ENCODE measurements around the gene ANKHD1. TPM values are rescaled to one million over a fixed set of nuclear protein-coding genes. Genes with fewer than 3 reads are reported as not detected.

The ANKHD1 gene, protein sequence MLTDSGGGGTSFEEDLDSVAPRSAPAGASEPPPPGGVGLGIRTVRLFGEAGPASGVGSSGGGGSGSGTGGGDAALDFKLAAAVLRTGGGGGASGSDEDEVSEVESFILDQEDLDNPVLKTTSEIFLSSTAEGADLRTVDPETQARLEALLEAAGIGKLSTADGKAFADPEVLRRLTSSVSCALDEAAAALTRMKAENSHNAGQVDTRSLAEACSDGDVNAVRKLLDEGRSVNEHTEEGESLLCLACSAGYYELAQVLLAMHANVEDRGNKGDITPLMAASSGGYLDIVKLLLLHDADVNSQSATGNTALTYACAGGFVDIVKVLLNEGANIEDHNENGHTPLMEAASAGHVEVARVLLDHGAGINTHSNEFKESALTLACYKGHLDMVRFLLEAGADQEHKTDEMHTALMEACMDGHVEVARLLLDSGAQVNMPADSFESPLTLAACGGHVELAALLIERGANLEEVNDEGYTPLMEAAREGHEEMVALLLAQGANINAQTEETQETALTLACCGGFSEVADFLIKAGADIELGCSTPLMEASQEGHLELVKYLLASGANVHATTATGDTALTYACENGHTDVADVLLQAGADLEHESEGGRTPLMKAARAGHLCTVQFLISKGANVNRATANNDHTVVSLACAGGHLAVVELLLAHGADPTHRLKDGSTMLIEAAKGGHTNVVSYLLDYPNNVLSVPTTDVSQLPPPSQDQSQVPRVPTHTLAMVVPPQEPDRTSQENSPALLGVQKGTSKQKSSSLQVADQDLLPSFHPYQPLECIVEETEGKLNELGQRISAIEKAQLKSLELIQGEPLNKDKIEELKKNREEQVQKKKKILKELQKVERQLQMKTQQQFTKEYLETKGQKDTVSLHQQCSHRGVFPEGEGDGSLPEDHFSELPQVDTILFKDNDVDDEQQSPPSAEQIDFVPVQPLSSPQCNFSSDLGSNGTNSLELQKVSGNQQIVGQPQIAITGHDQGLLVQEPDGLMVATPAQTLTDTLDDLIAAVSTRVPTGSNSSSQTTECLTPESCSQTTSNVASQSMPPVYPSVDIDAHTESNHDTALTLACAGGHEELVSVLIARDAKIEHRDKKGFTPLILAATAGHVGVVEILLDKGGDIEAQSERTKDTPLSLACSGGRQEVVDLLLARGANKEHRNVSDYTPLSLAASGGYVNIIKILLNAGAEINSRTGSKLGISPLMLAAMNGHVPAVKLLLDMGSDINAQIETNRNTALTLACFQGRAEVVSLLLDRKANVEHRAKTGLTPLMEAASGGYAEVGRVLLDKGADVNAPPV (N-terminal part only)
- 100 to 1,000 TPM in 1 of 2 donors, 10 to 100 TPM in 1; 69.7 to 112 TPM for total RNA-seq

DNA sequence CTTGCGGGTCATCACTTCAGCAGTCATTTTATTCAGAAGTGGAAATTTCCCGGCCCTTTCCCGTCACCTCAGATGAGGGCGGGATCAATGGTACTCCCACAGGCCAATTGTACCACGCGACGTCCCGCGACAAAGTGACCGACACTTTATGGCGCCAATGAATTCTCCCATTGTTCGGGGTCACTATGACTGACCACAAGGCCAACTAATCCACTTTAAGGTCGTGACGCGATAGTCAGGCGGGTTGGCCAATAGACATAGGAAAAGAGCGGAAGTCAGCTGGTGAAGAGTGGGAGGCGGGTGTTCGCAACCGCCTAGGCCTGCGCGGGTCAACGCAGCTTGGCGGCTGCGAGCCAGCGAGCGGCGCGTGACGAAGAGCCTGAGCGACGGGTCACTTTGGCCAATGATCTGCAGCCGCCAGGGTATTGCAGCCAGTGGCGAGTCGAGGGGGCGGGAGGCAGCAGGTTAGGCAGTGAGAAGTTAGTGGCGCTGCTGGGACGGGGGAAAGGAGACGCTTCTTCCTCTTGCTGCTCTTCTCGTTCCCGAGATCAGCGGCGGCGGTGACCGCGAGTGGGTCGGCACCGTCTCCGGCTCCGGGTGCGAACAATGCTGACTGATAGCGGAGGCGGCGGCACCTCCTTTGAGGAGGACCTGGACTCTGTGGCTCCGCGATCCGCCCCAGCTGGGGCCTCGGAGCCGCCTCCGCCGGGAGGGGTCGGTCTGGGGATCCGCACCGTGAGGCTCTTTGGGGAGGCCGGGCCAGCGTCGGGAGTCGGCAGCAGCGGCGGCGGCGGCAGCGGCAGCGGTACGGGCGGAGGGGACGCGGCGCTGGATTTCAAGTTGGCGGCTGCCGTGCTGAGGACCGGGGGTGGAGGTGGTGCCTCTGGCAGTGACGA is at the start of gene ANKHD1:
Gene ANKHD1, plus strand, starts transcription at position 472 of the 896 bp plus-strand sequence. Its CDS starts 135 bp downstream, at position 607.
- intact Hi-C loops (cut with DNase I): loop anchor here (5.0 kb wide), 2 partner anchors 156 to 236 kb away; partner anchors contain the start of genes SRA1 and TMCO6
- no peaks in the 10 kb centered on the region for H3K36me3 ChIP-seq
- peak within 1 kb of the TSS; percentile 95 for H3K27ac ChIP-seq
- no peaks in the 10 kb centered on the region for H3K4me1 ChIP-seq (replicated peaks)
- H3K9me3 ChIP-seq: no peaks in the 10 kb centered on the region
- TF ChIP-seq POLR2A (IDR thresholded peaks at IDR 0.05) (peak; percentile 99), POLR2AphosphoS5 (IDR thresholded peaks at IDR 0.05) (peak; percentile 97)
- TF ChIP-seq, protein P1, sequence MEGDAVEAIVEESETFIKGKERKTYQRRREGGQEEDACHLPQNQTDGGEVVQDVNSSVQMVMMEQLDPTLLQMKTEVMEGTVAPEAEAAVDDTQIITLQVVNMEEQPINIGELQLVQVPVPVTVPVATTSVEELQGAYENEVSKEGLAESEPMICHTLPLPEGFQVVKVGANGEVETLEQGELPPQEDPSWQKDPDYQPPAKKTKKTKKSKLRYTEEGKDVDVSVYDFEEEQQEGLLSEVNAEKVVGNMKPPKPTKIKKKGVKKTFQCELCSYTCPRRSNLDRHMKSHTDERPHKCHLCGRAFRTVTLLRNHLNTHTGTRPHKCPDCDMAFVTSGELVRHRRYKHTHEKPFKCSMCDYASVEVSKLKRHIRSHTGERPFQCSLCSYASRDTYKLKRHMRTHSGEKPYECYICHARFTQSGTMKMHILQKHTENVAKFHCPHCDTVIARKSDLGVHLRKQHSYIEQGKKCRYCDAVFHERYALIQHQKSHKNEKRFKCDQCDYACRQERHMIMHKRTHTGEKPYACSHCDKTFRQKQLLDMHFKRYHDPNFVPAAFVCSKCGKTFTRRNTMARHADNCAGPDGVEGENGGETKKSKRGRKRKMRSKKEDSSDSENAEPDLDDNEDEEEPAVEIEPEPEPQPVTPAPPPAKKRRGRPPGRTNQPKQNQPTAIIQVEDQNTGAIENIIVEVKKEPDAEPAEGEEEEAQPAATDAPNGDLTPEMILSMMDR (IDR thresholded peaks at IDR 0.05): peak in 2 of 4 experiments; percentile 48 to 62
- H3K27me3 ChIP-seq (replicated peaks; ENCODE audit: insufficient read depth): no peaks in the 10 kb centered on the region
- under 1% methylated on average over 77 of the region's 83 CpGs for WGBS
- peak within 1 kb of the TSS; percentile 93 to 96 for H3K4me3 ChIP-seq
- peak; percentile 100 for DNase-seq (ENCODE audit: low spot score)

DNA sequence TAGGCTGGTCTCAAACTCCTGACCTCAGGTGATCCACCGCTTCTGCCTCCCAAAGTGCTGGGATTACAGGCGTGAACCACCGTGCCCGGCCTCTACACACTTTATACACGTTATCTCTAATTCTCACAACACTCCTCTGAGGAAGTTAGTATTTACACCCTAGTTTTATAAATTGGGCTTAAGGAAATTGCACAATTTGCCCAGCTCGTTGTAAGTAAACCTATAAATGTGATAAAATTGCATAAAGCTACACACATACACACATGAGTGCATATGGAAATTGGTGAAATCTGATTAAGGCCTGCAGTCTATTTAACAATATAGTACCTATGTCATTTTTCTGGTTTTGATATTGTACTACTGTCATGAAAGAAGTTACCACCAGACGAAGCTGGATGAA is 46.1 kb upstream of the ANKHD1 start:
- 77% methylated on average over 7 of the region's 7 CpGs for WGBS
- no peak for TF ChIP-seq POLR2AphosphoS5 (IDR thresholded peaks at IDR 0.05)
- no peak for TF ChIP-seq POLR2A (IDR thresholded peaks at IDR 0.05)
- TF ChIP-seq, protein P1 (IDR thresholded peaks at IDR 0.05): no peak
- Histone ChIP-seq H3K9me3 (no peaks in the 10 kb centered on the region), H3K36me3 (no peaks in the 10 kb centered on the region), H3K27ac (no peak overlapping the region), H3K4me1 (replicated peaks) (no peaks in the 10 kb centered on the region), H3K27me3 (replicated peaks; ENCODE audit: insufficient read depth) (no peaks in the 10 kb centered on the region), H3K4me3 (no peak overlapping the region)
- DNase-seq (ENCODE audit: low spot score): no peak
- intact Hi-C loops (cut with DNase I): no loop called here

DNA sequence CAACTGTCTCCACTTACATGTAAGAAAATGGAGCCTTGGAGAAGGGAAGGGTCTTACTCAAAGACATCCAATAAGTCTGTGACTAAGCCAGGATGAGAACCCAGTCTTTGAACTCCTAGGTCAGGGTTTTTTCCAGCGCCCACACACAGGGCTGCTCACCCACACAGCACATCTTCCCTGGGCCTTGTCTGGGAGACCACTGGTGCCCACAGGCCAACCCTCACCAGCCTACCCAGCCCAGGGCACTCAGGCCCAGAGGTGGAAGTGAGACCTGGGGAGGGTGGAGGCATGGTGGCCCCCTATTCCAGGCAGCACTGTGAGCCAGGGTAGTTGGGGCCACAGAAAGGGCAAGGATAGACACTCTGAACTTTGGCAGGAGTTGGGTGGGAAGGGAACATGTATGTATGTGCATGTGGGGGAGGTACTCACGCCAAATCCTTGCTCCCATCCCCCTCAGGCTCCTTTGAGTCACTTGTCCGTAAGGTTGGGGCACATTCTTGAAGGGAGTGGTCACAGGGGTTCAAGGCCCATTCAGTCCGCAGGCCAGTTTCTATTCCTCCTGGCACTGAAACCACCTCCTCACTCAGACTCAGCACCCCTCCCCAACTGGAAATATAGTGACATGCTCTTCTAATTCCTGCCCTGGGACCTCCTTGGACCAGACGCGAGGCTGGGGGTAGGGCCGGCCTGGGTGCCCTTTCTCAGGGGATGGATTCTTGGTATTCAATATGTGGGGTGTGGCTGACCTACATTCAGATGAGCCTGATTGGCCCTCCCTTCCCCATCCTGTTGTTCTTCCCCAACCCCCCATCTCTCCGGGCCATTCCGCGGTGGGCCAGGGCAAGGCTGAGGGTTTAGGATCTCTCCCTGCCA is 44.5 kb upstream of the ANKHD1 start:
- DNase-seq (ENCODE audit: low spot score): no peak
- Histone ChIP-seq H3K9me3 (no peaks in the 10 kb centered on the region), H3K4me3 (no peak overlapping the region), H3K36me3 (no peaks in the 10 kb centered on the region), H3K4me1 (replicated peaks) (no peaks in the 10 kb centered on the region), H3K27me3 (replicated peaks; ENCODE audit: insufficient read depth) (no peaks in the 10 kb centered on the region), H3K27ac (no peak overlapping the region)
- intact Hi-C loops (cut with DNase I): loop anchor here (2.0 kb wide), 1 partner anchor 112 kb away; no protein-coding TSS in a partner anchor
- 42% methylated on average over 10 of the region's 10 CpGs for WGBS
- TF ChIP-seq POLR2AphosphoS5 (IDR thresholded peaks at IDR 0.05) (no peak), POLR2A (IDR thresholded peaks at IDR 0.05) (no peak)
- TF ChIP-seq, protein P1 (IDR thresholded peaks at IDR 0.05): no peak

Measured in prostate gland (tissue), 2 donors.